ENCODE measurements around the gene RASA3. TPM values are rescaled to one million over a fixed set of nuclear protein-coding genes. Genes with fewer than 3 reads are reported as not detected.
A peak's percentile ranks its signal among the peaks of the same experiment; 100 is the strongest.

Gene RASA3
- total RNA-seq, 1 experiment from 2014 or later: 9.1 TPM

DNA sequence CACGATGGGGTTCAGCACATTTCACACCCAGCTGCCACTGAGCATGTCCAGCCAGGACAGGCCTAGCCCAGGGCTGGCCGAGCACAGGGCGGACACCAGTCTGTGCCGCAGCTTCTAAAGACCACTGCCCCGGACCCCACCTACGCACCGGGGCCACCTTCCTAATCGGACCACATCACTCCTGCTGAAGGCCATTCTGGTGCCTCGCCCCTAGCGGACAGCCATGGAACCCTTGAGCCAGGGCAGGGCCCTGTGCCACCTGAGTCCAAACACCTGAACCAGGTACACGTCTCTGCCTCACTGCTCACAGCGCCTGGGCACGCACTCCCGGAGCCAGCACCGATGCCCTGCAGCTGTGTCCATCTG is 150.1 kb downstream of the RASA3 start:
- no peak for ATAC-seq
- intact Hi-C loops (cut with micrococcal nuclease): no loop called here
- H2AFZ ChIP-seq (ENCODE audit: low read length): no peak overlapping the region

DNA sequence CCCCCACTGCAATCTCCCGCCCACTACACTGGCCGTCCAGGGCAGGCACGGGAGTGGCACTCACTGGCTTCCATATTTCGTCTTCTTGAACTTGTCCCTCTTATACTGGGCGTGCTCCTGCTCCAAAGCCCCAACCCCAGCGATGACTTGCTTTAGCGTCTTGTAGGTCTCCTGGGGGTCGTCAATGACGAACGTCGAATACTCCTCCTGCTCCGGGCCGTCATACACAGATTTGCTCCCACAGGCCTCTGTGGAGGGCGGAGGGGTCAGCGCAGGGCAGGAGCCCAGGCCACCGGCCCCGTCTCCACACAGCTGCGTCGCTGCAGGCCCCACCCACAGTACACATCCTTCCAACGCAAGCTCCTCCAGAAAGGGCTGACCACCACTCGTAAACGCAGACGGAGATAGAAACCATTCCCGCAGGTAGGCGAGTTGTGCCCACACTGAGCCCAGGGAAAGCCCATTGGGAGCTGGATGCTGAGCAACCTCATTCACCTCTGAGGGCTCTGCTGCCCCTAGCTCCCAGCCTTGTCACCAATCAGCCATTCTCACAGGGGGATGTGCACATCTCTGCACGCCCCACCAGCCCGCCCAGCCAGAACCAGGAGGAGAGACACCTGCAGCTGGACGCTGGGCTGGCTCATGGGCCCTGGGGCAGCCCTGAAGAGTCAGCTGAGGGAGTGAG is 150.7 kb downstream of the RASA3 start:
- TF ChIP-seq, protein P1, sequence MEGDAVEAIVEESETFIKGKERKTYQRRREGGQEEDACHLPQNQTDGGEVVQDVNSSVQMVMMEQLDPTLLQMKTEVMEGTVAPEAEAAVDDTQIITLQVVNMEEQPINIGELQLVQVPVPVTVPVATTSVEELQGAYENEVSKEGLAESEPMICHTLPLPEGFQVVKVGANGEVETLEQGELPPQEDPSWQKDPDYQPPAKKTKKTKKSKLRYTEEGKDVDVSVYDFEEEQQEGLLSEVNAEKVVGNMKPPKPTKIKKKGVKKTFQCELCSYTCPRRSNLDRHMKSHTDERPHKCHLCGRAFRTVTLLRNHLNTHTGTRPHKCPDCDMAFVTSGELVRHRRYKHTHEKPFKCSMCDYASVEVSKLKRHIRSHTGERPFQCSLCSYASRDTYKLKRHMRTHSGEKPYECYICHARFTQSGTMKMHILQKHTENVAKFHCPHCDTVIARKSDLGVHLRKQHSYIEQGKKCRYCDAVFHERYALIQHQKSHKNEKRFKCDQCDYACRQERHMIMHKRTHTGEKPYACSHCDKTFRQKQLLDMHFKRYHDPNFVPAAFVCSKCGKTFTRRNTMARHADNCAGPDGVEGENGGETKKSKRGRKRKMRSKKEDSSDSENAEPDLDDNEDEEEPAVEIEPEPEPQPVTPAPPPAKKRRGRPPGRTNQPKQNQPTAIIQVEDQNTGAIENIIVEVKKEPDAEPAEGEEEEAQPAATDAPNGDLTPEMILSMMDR (conservative IDR thresholded peaks at IDR 0.05; ENCODE audit: low read depth, low read length): no peak
- no peak for TF ChIP-seq EZH2phosphoT487 (IDR thresholded peaks at IDR 0.05; ENCODE audit: borderline replicate concordance, low read length)
- no peak for TF ChIP-seq EZH2 (IDR thresholded peaks at IDR 0.05; ENCODE audit: low read length, unreplicated experiment)
- ChIA-PET POLR2A (ENCODE audit: unreplicated experiment) (no interaction called here), CTCF (no interaction called here)
- Histone ChIP-seq H3K4me2 (ENCODE audit: low read length) (0 out of 2 replicates have a peak overlapping the region, but pooled peaks have one; percentile 22), H3K4me1 (ENCODE audit: insufficient read depth, low read length) (peaks cover 16% of the 10 kb centered on the region), H3K27me3 (ENCODE audit: low read length) (no peaks in the 10 kb centered on the region), H3K27ac (ENCODE audit: low read length) (no peak overlapping the region), H3K4me3 (ENCODE audit: low read length) (no peak overlapping the region), H3K9ac (ENCODE audit: low read length) (no peak overlapping the region), H3K9me3 (ENCODE audit: low read length) (no peaks in the 10 kb centered on the region), H3K9me2 (replicated peaks; ENCODE audit: low read length) (no peaks in the 10 kb centered on the region), H2AFZ (ENCODE audit: low read length) (no peak overlapping the region), H3K36me3 (ENCODE audit: low read depth, low read length) (no peaks in the 10 kb centered on the region), H3F3A (ENCODE audit: low read length, unreplicated experiment) (no peaks in the 10 kb centered on the region), H4K20me1 (ENCODE audit: low read length) (no peaks in the 10 kb centered on the region), H3K79me2 (ENCODE audit: low read length) (no peaks in the 10 kb centered on the region)
- ATAC-seq (no peak), DNase-seq (no peak)
- no TSS peak for BruUV-seq (replicated peaks)
- intact Hi-C loops (cut with micrococcal nuclease): no loop called here

More for the DNA sequence above, 150.1 kb downstream of the RASA3 start:
- Histone ChIP-seq H3K36me3 (ENCODE audit: low read depth, low read length) (no peaks in the 10 kb centered on the region), H3F3A (ENCODE audit: low read length, unreplicated experiment) (no peaks in the 10 kb centered on the region), H3K79me2 (ENCODE audit: low read length) (no peaks in the 10 kb centered on the region), H3K4me3 (ENCODE audit: low read length) (no peak overlapping the region), H4K20me1 (ENCODE audit: low read length) (no peaks in the 10 kb centered on the region), H3K4me1 (ENCODE audit: insufficient read depth, low read length) (peaks cover 11% of the 10 kb centered on the region), H3K27me3 (ENCODE audit: low read length) (no peaks in the 10 kb centered on the region), H3K9me2 (replicated peaks; ENCODE audit: low read length) (no peaks in the 10 kb centered on the region), H3K9ac (ENCODE audit: low read length) (no peak overlapping the region), H3K27ac (ENCODE audit: low read length) (no peak overlapping the region), H3K4me2 (ENCODE audit: low read length) (no peak overlapping the region), H3K9me3 (ENCODE audit: low read length) (no peaks in the 10 kb centered on the region)
- BruUV-seq (replicated peaks): no TSS peak
- TF ChIP-seq, protein P1 (conservative IDR thresholded peaks at IDR 0.05; ENCODE audit: low read depth, low read length): no peak
- TF ChIP-seq EZH2 (IDR thresholded peaks at IDR 0.05; ENCODE audit: low read length, unreplicated experiment): no peak
- no peak for TF ChIP-seq EZH2phosphoT487 (IDR thresholded peaks at IDR 0.05; ENCODE audit: borderline replicate concordance, low read length)
- ChIA-PET CTCF (no interaction called here), POLR2A (ENCODE audit: unreplicated experiment) (no interaction called here)
- no peak for DNase-seq

DNA sequence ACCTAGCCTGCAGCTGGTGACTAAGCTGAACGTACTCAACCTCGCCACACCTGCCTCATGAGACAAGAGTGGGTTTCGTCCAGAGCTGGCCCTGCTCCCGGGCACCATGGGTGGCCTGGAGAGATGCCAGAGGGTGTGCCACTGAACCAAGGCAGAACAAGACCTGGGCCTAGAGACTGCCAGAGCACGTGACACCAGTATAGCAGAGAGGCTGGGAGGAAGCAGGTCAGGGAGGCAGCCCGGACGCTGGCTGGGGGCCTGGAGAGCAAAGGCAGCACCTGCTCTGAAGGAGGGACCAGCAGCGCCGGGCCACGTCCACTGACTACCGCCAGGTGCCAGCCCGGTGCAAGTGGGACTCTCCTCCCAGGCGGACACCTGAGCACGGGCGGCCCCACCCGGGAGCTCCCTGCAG is 151.2 kb downstream of the RASA3 start:
- ATAC-seq: peak; percentile 78
- peak; percentile 79 for DNase-seq
- Histone ChIP-seq H4K20me1 (ENCODE audit: low read length) (no peaks in the 10 kb centered on the region), H3K4me2 (ENCODE audit: low read length) (0 out of 2 replicates have a peak overlapping the region, but pooled peaks have one; percentile 22), H3K27ac (ENCODE audit: low read length) (no peak overlapping the region), H3K79me2 (ENCODE audit: low read length) (no peaks in the 10 kb centered on the region), H3K9me2 (replicated peaks; ENCODE audit: low read length) (no peaks in the 10 kb centered on the region), H2AFZ (ENCODE audit: low read length) (no peak overlapping the region), H3K9me3 (ENCODE audit: low read length) (no peaks in the 10 kb centered on the region), H3F3A (ENCODE audit: low read length, unreplicated experiment) (no peaks in the 10 kb centered on the region), H3K36me3 (ENCODE audit: low read depth, low read length) (no peaks in the 10 kb centered on the region), H3K4me1 (ENCODE audit: insufficient read depth, low read length) (peaks cover 21% of the 10 kb centered on the region), H3K9ac (ENCODE audit: low read length) (no peak overlapping the region), H3K27me3 (ENCODE audit: low read length) (no peaks in the 10 kb centered on the region), H3K4me3 (ENCODE audit: low read length) (no peak overlapping the region)
- TF ChIP-seq EZH2phosphoT487 (IDR thresholded peaks at IDR 0.05; ENCODE audit: borderline replicate concordance, low read length) (no peak; the same call in 1 of the 2 replicates), EZH2 (IDR thresholded peaks at IDR 0.05; ENCODE audit: low read length, unreplicated experiment) (no peak)
- TF ChIP-seq, protein P1 (conservative IDR thresholded peaks at IDR 0.05; ENCODE audit: low read depth, low read length): no peak
- CTCF ChIA-PET: no interaction called here
- no TSS peak for BruUV-seq (replicated peaks)
- intact Hi-C loops (cut with micrococcal nuclease): no loop called here
- POLR2A ChIA-PET (ENCODE audit: unreplicated experiment): no interaction called here
